BLaER1 treated with 17β-estradiol and CSF1 and Interleukin-3, amounts not matched to agents 10 nM and 100 nM (cell line): Measurements from ENCODE around the gene UPF2.
"Not testable (repeated sequence)": the region's sequence is repeated elsewhere in the genome, so short reads cannot be mapped to it uniquely, and the experiment has no call there.

Experiments
- H3K27ac ChIP-seq, 11 experiments: shearing (Covaris generic); formaldehyde crosslinking; 2 replicates each; pipeline ENCODE4 v1.8.1; 2022
- H3K27me3 ChIP-seq, 11 experiments: shearing (Covaris generic); formaldehyde crosslinking; 2 replicates each; pipeline ENCODE4 v1.8.1; 2022
- H3K36me3 ChIP-seq, 11 experiments: shearing (Covaris generic); formaldehyde crosslinking; 2 replicates each; pipeline ENCODE4 v1.8.1; 2022
- H3K4me1 ChIP-seq, 10 experiments: shearing (Covaris generic); formaldehyde crosslinking; 2 replicates each; pipeline ENCODE4 v1.8.1; 2022
- H3K4me2 ChIP-seq, 11 experiments: shearing (Covaris generic); formaldehyde crosslinking; 2 replicates each; pipeline ENCODE4 v1.8.1; 2022
- H3K4me3 ChIP-seq, 10 experiments: shearing (Covaris generic); formaldehyde crosslinking; 2 replicates each; pipeline ENCODE4 v1.8.1; 2022
- H3K9ac ChIP-seq, 11 experiments: shearing (Covaris generic); formaldehyde crosslinking; 2 replicates each; pipeline ENCODE4 v1.8.1; 2022
- H3K9me3 ChIP-seq, 11 experiments: shearing (Covaris generic); formaldehyde crosslinking; replicated peaks in 1 of 11; 2 replicates each; pipeline ENCODE4 v1.8.1; 2022
- H4K20me1 ChIP-seq, 11 experiments: shearing (Covaris generic); formaldehyde crosslinking; 2 replicates each; pipeline ENCODE4 v1.8.1; 2022
- Cebpa-rat ChIP-seq, 11 experiments: shearing (Covaris generic); IDR thresholded peaks; 2 replicates each; pipeline ENCODE4 v1.8.1; 2022

UPF2 gene

GRCh38 chr10:12006671-12007070, 35.9 kb downstream of the UPF2 start:
- no peak overlapping the region for H3K4me3 ChIP-seq
- no peak overlapping the region for H3K9ac ChIP-seq
- peaks cover 95 to 100% (median 97%) of the 10 kb centered on the region in 11 experiments for H3K36me3 ChIP-seq
- H3K4me2 ChIP-seq: no peak overlapping the region
- H3K27me3 ChIP-seq: no peaks in the 10 kb centered on the region
- no peak overlapping the region for H3K27ac ChIP-seq
- TF ChIP-seq Cebpa-rat (IDR thresholded peaks at IDR 0.05): no peak
- H3K4me1 ChIP-seq: no peaks in the 10 kb centered on the region
- H4K20me1 ChIP-seq: peaks cover 0 to 4% (median 0%) of the 10 kb centered on the region in 11 experiments; a peak in 2 of 22 replicates
- peaks cover 20 to 27% (median 24%) of the 10 kb centered on the region in 11 experiments for H3K9me3 ChIP-seq

GRCh38 chr10:11993834-11994468, 48.7 kb downstream of the UPF2 start:
- H3K4me1 ChIP-seq: peaks cover 9 to 52% (median 32%) of the 10 kb centered on the region in 10 experiments
- peak overlapping the region; percentile 43 to 70 (median 56) for H3K4me2 ChIP-seq
- peak overlapping the region in 6 of 11 experiments; percentile 20 to 46 (median 35); a peak in 7 of 22 replicates for H3K9ac ChIP-seq
- H3K27me3 ChIP-seq: no peaks in the 10 kb centered on the region
- no peak for TF ChIP-seq Cebpa-rat (IDR thresholded peaks at IDR 0.05)
- peaks cover 69 to 96% (median 88%) of the 10 kb centered on the region in 11 experiments for H3K36me3 ChIP-seq
- peak overlapping the region; percentile 24 to 80 (median 77); a peak in 21 of 22 replicates for H3K27ac ChIP-seq
- H4K20me1 ChIP-seq: no peaks in the 10 kb centered on the region
- peaks cover 0 to 43% (median 28%) of the 10 kb centered on the region in 11 experiments; a peak in 14 of 22 replicates for H3K9me3 ChIP-seq
- H3K4me3 ChIP-seq: peak overlapping the region in 1 of 10 experiments; percentile 13; a peak in 1 of 20 replicates

- TF ChIP-seq Cebpa-rat (IDR thresholded peaks at IDR 0.05): no peak
- H3K4me2 ChIP-seq: no peak overlapping the region
- peaks cover 5 to 33% (median 23%) of the 10 kb centered on the region in 10 experiments for H3K4me1 ChIP-seq
- H4K20me1 ChIP-seq: peaks cover 0 to 14% (median 0%) of the 10 kb centered on the region in 11 experiments; a peak in 5 of 22 replicates
- no peak overlapping the region for H3K4me3 ChIP-seq
- no peak overlapping the region for H3K27ac ChIP-seq
- peaks cover 59 to 94% (median 81%) of the 10 kb centered on the region in 11 experiments for H3K36me3 ChIP-seq
- H3K9ac ChIP-seq: no peak overlapping the region
- peaks cover 0 to 32% (median 20%) of the 10 kb centered on the region in 11 experiments; a peak in 14 of 22 replicates for H3K9me3 ChIP-seq
- no peaks in the 10 kb centered on the region for H3K27me3 ChIP-seq
Measured at GRCh38 chr10:11988924-11989323, 53.7 kb downstream of the UPF2 start.

GRCh38 chr10:11986593-11987216, 55.9 kb downstream of the UPF2 start:
- H3K27ac ChIP-seq: no peak overlapping the region
- peaks cover 63 to 96% (median 78%) of the 10 kb centered on the region in 11 experiments for H3K36me3 ChIP-seq
- H3K9me3 ChIP-seq: peaks cover 0 to 16% (median 7%) of the 10 kb centered on the region in 11 experiments; a peak in 13 of 22 replicates
- no peak overlapping the region for H3K4me3 ChIP-seq
- H3K27me3 ChIP-seq: no peaks in the 10 kb centered on the region
- no peak overlapping the region for H3K4me2 ChIP-seq
- TF ChIP-seq Cebpa-rat (IDR thresholded peaks at IDR 0.05): no peak
- H3K4me1 ChIP-seq: peaks cover 0 to 11% (median 8%) of the 10 kb centered on the region in 10 experiments; a peak in 8 of 20 replicates
- H4K20me1 ChIP-seq: peaks cover 0 to 14% (median 0%) of the 10 kb centered on the region in 11 experiments; a peak in 5 of 22 replicates
- H3K9ac ChIP-seq: no peak overlapping the region

GRCh38 chr10:11982253-11982652, 60.4 kb downstream of the UPF2 start:
- no peaks in the 10 kb centered on the region; a peak in 1 of 20 replicates for H3K4me1 ChIP-seq
- no peak overlapping the region for H3K4me3 ChIP-seq
- H4K20me1 ChIP-seq: peaks cover 0 to 10% (median 0%) of the 10 kb centered on the region in 11 experiments; a peak in 5 of 22 replicates
- no peak overlapping the region for H3K9ac ChIP-seq
- TF ChIP-seq Cebpa-rat (IDR thresholded peaks at IDR 0.05): no peak
- no peak overlapping the region for H3K4me2 ChIP-seq
- H3K36me3 ChIP-seq: peaks cover 69 to 96% (median 82%) of the 10 kb centered on the region in 11 experiments
- H3K9me3 ChIP-seq: no peaks in the 10 kb centered on the region
- no peak overlapping the region for H3K27ac ChIP-seq
- H3K27me3 ChIP-seq: no peaks in the 10 kb centered on the region

- Histone ChIP-seq H3K36me3 (peaks cover 74 to 93% (median 81%) of the 10 kb centered on the region in 11 experiments), H3K4me2 (no peak overlapping the region), H3K27ac (no peak overlapping the region), H3K27me3 (no peaks in the 10 kb centered on the region), H3K9ac (no peak overlapping the region), H3K4me1 (no peaks in the 10 kb centered on the region), H4K20me1 (peaks cover 0 to 4% (median 0%) of the 10 kb centered on the region in 11 experiments; a peak in 1 of 22 replicates), H3K4me3 (no peak overlapping the region), H3K9me3 (peaks cover 3 to 22% (median 15%) of the 10 kb centered on the region in 11 experiments; a peak in 16 of 22 replicates)
- TF ChIP-seq Cebpa-rat (IDR thresholded peaks at IDR 0.05): no peak
Measured at GRCh38 chr10:11975795-11976194, 66.8 kb downstream of the UPF2 start.

- Histone ChIP-seq H3K9me3 (peaks cover 7 to 39% (median 29%) of the 10 kb centered on the region in 11 experiments; a peak in 21 of 22 replicates), H3K36me3 (peaks cover 68 to 90% (median 78%) of the 10 kb centered on the region in 11 experiments)
- H3K27ac ChIP-seq, H3K4me1 ChIP-seq, H3K9ac ChIP-seq, H3K4me2 ChIP-seq, H4K20me1 ChIP-seq, H3K4me3 ChIP-seq, H3K27me3 ChIP-seq: not testable (repeated sequence)
Measured at GRCh38 chr10:11972523-11972922, 70.1 kb downstream of the UPF2 start.

GRCh38 chr10:11962176-11962575, 80.4 kb downstream of the UPF2 start:
- H3K27me3 ChIP-seq: no peaks in the 10 kb centered on the region
- H3K27ac ChIP-seq: no peak overlapping the region
- H4K20me1 ChIP-seq: peaks cover 0 to 6% (median 0%) of the 10 kb centered on the region in 11 experiments; a peak in 3 of 22 replicates
- H3K4me2 ChIP-seq: no peak overlapping the region
- no peak overlapping the region for H3K9ac ChIP-seq
- TF ChIP-seq Cebpa-rat (IDR thresholded peaks at IDR 0.05): no peak
- H3K4me3 ChIP-seq: no peak overlapping the region
- no peaks in the 10 kb centered on the region for H3K4me1 ChIP-seq
- peaks cover 7 to 13% (median 12%) of the 10 kb centered on the region in 11 experiments; a peak in 21 of 22 replicates for H3K9me3 ChIP-seq
- peaks cover 92 to 100% (median 99%) of the 10 kb centered on the region in 11 experiments for H3K36me3 ChIP-seq

- Histone ChIP-seq H3K4me2 (no peak overlapping the region), H3K36me3 (peaks cover 92 to 100% (median 99%) of the 10 kb centered on the region in 11 experiments), H3K9me3 (peaks cover 6 to 9% (median 9%) of the 10 kb centered on the region in 11 experiments; a peak in 21 of 22 replicates), H3K27me3 (no peaks in the 10 kb centered on the region), H3K4me3 (no peak overlapping the region), H4K20me1 (peaks cover 0 to 6% (median 0%) of the 10 kb centered on the region in 11 experiments; a peak in 4 of 22 replicates), H3K9ac (no peak overlapping the region), H3K4me1 (no peaks in the 10 kb centered on the region), H3K27ac (no peak overlapping the region)
- no peak for TF ChIP-seq Cebpa-rat (IDR thresholded peaks at IDR 0.05)
Measured at GRCh38 chr10:11961771-11962170, 80.8 kb downstream of the UPF2 start.
